Retinal pigment epithelial cell (primary cell): Measurements from ENCODE around the gene ARSB.

Experiments used
- DNase-seq: peaks from one replicate; pipeline ENCODE4 v3.0.0-alpha.2; 2010; ENCODE audit warnings: low read depth
- H3K4me3 ChIP-seq: 2 replicates; pipeline ENCODE4 v1.5.1; 2011; ENCODE audit warnings: mild to moderate bottlenecking, low read length, control low read depth, moderate library complexity
- TF ChIP-seq, protein P1 (sequence below): conservative IDR thresholded peaks from 2 replicates; pipeline ENCODE4 v1.5.1; 2011; ENCODE audit warnings: low read depth, low read length, control low read depth, inconsistent platforms

Gene ARSB

DNA sequence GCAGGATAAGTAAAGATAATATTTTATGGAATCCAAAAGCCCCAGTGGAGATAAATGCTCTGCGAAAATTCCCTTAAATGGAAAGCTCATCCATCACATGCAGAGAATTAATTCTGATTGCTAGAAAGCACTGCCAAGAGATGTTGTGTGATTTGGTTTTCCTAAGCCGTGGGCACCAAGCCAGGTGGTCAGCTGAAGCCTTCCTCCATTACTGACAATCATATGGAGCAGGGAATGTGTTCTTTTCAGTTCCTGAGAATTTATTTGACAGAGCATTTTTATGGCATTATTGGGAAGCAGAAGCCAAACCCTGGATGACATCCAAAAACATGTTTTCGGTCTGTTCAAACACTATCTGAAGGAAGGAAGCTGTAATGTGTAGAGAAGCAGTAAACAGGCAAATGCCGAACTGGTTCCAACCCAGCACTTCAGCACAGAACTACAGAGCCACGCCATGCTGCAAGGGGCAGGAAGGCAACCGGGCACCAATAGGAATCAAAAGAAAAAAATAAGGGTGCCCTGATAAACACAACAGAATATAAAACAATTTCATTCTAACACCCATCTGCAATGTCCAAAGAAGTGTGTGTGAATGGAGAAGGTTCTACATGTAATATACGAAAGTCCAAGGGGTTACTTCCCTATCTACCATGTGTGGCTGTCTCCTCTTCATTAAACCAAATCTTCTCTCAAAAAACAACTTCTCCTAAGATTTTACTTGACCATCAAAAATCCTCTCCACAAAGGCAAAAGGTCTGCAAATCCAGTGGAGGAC is 12.3 kb downstream of the ARSB start:
- peak; percentile 92 for DNase-seq
- TF ChIP-seq, protein P1, sequence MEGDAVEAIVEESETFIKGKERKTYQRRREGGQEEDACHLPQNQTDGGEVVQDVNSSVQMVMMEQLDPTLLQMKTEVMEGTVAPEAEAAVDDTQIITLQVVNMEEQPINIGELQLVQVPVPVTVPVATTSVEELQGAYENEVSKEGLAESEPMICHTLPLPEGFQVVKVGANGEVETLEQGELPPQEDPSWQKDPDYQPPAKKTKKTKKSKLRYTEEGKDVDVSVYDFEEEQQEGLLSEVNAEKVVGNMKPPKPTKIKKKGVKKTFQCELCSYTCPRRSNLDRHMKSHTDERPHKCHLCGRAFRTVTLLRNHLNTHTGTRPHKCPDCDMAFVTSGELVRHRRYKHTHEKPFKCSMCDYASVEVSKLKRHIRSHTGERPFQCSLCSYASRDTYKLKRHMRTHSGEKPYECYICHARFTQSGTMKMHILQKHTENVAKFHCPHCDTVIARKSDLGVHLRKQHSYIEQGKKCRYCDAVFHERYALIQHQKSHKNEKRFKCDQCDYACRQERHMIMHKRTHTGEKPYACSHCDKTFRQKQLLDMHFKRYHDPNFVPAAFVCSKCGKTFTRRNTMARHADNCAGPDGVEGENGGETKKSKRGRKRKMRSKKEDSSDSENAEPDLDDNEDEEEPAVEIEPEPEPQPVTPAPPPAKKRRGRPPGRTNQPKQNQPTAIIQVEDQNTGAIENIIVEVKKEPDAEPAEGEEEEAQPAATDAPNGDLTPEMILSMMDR = no peak
- peak overlapping the region; percentile 11 for H3K4me3 ChIP-seq

GRCh38 chr5:78971998-78972397 is 13.1 kb downstream of the ARSB start:
- no peak overlapping the region for H3K4me3 ChIP-seq
- no peak for DNase-seq
- TF ChIP-seq, protein P1 = no peak

- H3K4me3 ChIP-seq = no peak overlapping the region
- TF ChIP-seq, protein P1 = no peak
- DNase-seq = no peak
Measured at GRCh38 chr5:78968781-78969180, 16.3 kb downstream of the ARSB start.

- H3K4me3 ChIP-seq = no peak overlapping the region
- TF ChIP-seq, protein P1 = peak; percentile 33
- DNase-seq = no peak
Measured at GRCh38 chr5:78964889-78965288, 20.2 kb downstream of the ARSB start.

DNA sequence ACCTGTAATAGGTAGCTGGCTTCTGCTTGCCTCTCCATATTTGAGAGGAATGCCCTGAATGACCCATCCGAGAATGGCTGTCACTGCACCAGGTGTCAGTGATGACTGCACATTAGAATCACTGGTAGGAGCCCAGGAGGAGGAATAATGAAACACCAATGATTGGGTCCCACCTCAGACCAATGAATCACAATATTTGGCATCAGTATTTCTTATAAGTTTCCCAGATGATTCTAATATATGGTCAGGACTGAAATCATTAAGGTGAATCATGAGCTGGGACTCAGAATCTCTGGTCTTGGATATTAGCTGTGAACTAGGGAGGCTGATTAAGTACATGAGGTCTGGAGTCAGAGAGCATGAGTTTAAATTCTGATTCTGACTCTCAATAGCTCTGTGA is 23.4 kb downstream of the ARSB start:
- no peak for DNase-seq
- H3K4me3 ChIP-seq = no peak overlapping the region
- TF ChIP-seq, protein P1 = no peak

GRCh38 chr5:78959767-78960166 is 25.3 kb downstream of the ARSB start:
- no peak for DNase-seq
- TF ChIP-seq, protein P1 = no peak
- H3K4me3 ChIP-seq = no peak overlapping the region

DNA sequence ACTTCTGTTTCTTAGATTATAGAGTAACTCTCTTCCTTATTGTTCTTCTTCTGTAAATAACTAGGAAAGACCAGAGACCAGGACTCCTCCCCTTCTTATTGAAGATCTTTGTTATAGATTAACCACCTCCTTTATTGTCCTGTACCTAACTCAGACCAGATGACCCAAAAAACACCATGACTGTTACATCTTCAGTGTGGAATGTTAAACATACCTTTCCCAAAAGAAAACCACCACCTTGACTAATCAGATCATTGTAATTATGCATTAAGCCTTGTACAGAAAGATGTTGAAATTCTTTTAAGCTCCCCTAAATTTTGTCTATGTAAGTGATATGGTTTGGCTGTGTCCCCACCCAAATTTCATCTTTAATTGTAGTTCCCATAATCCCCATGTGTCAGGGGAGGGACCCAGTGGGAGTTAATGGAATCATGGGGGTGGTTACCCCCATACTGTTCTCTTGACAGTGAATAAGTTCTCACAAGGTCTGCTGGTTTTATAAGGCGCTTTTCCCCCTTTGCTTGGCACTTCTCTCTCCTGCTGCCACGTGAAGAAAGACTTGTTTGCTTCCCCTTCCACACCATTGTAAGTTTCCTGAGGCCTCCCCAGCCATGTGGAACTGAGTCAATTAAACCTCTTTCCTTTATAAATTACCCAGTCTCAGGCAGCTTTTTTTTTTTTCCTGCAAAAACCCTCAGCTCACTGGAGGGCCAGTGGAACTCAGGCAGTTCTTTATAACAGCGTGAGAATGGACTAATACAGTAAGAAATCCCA is 26.3 kb downstream of the ARSB start:
- no peak overlapping the region for H3K4me3 ChIP-seq
- no peak for DNase-seq

More for the DNA sequence above, 26.3 kb downstream of the ARSB start:
- TF ChIP-seq, protein P1 = no peak
